Measurements from ENCODE around the gene FAM193B. TPM values are rescaled to one million over a fixed set of nuclear protein-coding genes. Genes with fewer than 3 reads are reported as not detected.

Gene FAM193B
- total and polyA plus RNA-seq, 2 donors (not counting 1 experiment from before 2014, with no cell fraction given), result 227 to 301 TPM

DNA sequence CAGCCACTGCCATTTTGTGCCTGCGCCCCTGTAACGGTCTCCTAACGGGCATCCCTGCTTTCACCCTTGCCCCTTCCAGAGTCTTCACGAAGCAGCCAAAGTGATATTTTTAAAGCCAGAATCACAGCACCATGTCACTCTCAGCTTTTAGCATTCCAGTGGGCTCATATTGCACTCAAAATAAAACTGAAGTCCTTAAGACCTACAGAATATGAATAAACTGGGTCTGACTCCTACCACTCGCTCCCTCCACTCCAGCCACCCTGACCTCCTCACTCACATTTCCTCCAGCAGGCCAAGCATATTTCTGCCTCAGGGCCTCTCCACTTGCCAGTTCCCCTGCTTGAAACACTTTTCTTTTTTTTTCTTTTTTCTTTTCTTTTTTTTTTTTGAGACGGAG, 54.5 kb downstream of the FAM193B start:
- Histone ChIP-seq H3K79me2 (ENCODE audit: control insufficient read depth, insufficient read depth, low read length) (peaks cover 6% of the 10 kb centered on the region), H3K36me3 (replicated peaks in 1 of 2; ENCODE audit: control extremely low read depth in 1 of 2, control insufficient read depth in 1 of 2, extremely low read depth in 1 of 2, insufficient read depth in 2 of 2, low read length in 1 of 2) (peaks cover 0 to 24% of the 10 kb centered on the region in 2 experiments), H3K27ac (ENCODE audit: low read length in 2 of 2) (no peak overlapping the region), H3K4me1 (ENCODE audit: control insufficient read depth in 2 of 2, insufficient read depth in 2 of 2, low read length in 2 of 2) (peaks cover 54 to 67% of the 10 kb centered on the region in 2 donors), H4K20me1 (ENCODE audit: control insufficient read depth, insufficient read depth, low read length, poor library complexity, severe bottlenecking) (peaks cover 40% of the 10 kb centered on the region), H3K9me3 (ENCODE audit: control extremely low read depth in 1 of 3, control insufficient read depth in 2 of 3, insufficient read depth in 1 of 3, low read length in 2 of 3) (peaks cover 0 to 10% (median 0%) of the 10 kb centered on the region in 3 donors), H2AFZ (ENCODE audit: insufficient read depth, low read depth, low read length, poor library complexity, severe bottlenecking) (no peak overlapping the region), H3K4me2 (replicated peaks; ENCODE audit: low read depth, low read length, poor library complexity, severe bottlenecking) (no peak overlapping the region), H3K9ac (ENCODE audit: low read length) (no peak overlapping the region), H3K27me3 (replicated peaks in 1 of 4; ENCODE audit: control extremely low read depth in 1 of 4, control insufficient read depth in 3 of 4, insufficient read depth in 4 of 4, low read length in 3 of 4) (peaks cover 0 to 10% (median 4%) of the 10 kb centered on the region in 4 experiments), H3K4me3 (ENCODE audit: control extremely low read depth in 1 of 5, extremely low read depth in 1 of 5, insufficient read depth in 1 of 5, low read depth in 2 of 5, low read length in 4 of 5) (no peak overlapping the region)
- POLR2A ChIA-PET, result interaction anchor here (0.8 to 1.6 kb wide), 2 partner anchors 9 to 11 kb away, joined by 3 to 7 read pairs; partner anchors contain the start of gene DOK3
- intact Hi-C loops (cut with micrococcal nuclease), result no loop called here
- TF ChIP-seq, protein P1, sequence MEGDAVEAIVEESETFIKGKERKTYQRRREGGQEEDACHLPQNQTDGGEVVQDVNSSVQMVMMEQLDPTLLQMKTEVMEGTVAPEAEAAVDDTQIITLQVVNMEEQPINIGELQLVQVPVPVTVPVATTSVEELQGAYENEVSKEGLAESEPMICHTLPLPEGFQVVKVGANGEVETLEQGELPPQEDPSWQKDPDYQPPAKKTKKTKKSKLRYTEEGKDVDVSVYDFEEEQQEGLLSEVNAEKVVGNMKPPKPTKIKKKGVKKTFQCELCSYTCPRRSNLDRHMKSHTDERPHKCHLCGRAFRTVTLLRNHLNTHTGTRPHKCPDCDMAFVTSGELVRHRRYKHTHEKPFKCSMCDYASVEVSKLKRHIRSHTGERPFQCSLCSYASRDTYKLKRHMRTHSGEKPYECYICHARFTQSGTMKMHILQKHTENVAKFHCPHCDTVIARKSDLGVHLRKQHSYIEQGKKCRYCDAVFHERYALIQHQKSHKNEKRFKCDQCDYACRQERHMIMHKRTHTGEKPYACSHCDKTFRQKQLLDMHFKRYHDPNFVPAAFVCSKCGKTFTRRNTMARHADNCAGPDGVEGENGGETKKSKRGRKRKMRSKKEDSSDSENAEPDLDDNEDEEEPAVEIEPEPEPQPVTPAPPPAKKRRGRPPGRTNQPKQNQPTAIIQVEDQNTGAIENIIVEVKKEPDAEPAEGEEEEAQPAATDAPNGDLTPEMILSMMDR (IDR thresholded peaks at IDR 0.05), result no peak
- TF ChIP-seq EZH2 (IDR thresholded peaks at IDR 0.05; ENCODE audit: borderline replicate concordance, insufficient read depth, low read depth, low read length, poor library complexity, severe bottlenecking), result no peak
- Mint-ChIP-seq H3K4me1 (peaks cover 66% of the 10 kb centered on the region), H3K9me3 (ENCODE audit: insufficient read depth) (no peaks in the 10 kb centered on the region), H3K27ac (peak overlapping the region; percentile 58), H3K4me3 (peak overlapping the region; percentile 61), H3K27me3 (peaks cover 3% of the 10 kb centered on the region)
- no peak for DNase-seq
- ATAC-seq (ENCODE audit: low read depth), result no peak
- 93% methylated on average over 6 of the region's 6 CpGs for WGBS (ENCODE audit: insufficient coverage)
- CTCF ChIA-PET, result interaction anchor here (1.1 to 5.7 kb wide), 8 partner anchors 9 to 128 kb away, joined by 4 to 70 read pairs (median 24); partner anchors contain the start of genes DDX41 and DOK3
